Ammon's horn (tissue), 1 donor: Measurements from ENCODE around the gene GPR156.
"Not testable (repeated sequence)": the region's sequence is repeated elsewhere in the genome, so short reads cannot be mapped to it uniquely, and the experiment has no call there.

Experiments
- DNase-seq: peaks from one replicate; pipeline ENCODE4 v3.0.0-alpha.2; 2016; ENCODE audit warnings: low spot score

The GPR156 gene

GRCh38 chr3:120160050-120160449 is 125.0 kb downstream of the GPR156 start:
- DNase-seq: no peak

DNA sequence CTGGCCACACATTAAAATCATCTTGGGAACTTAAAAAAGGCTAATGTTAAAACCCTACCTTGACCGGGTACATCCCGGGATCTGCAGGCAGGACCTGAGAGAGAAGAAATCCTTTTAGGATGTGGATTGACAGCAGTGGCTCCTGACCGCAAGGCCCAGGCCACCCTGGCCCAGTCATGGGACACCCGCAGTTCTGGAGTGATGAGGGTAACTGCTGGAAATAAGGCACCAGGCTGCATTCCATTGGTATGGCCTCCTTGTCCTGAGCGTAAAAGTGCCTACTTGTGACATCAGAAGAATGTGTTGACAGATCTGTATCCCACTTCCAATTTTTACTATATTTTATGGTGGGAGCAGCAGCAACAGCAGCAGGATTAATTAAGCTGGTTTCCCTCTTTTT is 127.3 kb downstream of the GPR156 start:
- DNase-seq: no peak

DNA sequence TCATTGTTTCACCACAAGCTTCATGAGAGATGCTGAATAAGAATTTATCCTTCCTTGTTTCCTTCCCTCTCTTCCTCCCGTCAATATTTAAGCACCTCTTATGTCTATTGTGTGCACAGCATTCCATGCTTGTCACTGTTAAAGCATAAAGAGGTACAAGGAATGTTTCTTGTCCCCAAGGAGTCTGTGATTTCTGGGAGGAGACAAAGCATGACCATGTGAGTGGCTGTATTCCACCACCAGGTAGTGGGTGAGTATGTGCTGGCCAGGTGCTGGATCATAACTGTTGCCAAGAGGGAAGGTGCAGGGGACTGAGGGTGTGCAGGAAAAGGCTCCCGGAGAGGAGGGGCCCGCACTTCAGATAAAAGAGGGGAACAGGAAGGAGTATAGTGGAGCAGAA is 127.9 kb downstream of the GPR156 start:
- no peak for DNase-seq

DNA sequence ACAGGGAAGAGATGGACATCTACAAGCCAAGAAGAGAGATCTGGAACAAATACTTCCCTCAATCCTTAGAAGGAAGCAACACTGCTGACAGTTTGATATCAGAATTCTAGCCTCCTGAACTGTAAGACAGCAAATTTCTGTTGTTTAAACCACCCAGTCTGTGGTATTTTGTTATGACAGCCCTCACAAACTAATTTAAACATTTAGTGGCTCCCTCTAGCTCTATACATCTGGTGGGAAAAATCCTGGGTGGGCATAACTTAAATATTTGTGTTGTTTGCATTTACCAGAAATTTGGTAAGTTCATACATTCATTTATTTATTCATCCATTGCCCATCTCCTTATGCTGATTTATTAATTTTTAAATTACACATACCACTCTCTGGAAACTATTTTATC is 128.3 kb downstream of the GPR156 start:
- no peak for DNase-seq

GRCh38 chr3:120155694-120156093 is 129.3 kb downstream of the GPR156 start:
- DNase-seq: not testable (repeated sequence)

- DNase-seq: no peak
These were observed 129.9 kb downstream of the GPR156 start for GRCh38 chr3:120155108-120155507.

GRCh38 chr3:120153294-120153693 is 131.7 kb downstream of the GPR156 start:
- DNase-seq: no peak

- no peak for DNase-seq
These were observed 133.2 kb downstream of the GPR156 start for GRCh38 chr3:120151791-120152190.

DNA sequence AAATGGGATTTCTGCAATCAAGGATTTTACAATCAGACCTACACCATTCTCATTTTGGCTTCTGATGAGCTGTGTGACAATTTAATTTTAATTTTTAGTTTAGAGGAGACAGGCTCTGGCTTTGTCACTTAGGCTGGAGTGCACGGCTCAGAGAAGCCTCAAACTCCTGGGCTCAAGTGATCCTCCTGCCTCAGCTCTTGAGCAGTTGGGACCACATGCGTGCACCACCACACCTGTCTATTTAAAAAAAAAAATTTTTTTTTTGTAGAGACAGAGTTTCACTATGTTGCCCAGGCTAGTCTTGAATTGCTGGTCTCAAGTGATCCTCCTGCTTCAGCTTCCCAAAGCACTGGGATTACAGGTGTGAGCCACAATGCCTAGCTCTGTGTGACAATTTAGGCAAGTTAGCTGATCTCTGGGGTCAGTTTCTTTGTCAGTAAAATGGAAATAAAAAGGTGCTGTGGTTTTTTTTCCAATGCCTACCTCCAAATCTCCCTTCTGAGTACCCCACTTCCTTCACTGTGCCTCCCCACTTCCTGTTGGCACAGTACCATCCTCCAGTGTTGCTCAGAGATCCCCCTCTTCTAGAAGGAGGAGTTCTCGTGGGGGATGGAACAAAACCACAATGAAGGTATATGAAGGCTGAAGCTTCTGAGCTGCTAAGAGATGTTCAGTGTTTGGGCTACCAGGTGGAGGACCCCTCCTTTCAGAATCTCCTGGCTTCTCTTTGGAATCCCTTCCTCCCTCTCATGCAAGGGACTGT is 136.7 kb downstream of the GPR156 start:
- no peak for DNase-seq

GRCh38 chr3:120147072-120147871 is 137.8 kb downstream of the GPR156 start:
- DNase-seq: no peak

- no peak for DNase-seq
These were observed 139.3 kb downstream of the GPR156 start for GRCh38 chr3:120145542-120146285.

DNA sequence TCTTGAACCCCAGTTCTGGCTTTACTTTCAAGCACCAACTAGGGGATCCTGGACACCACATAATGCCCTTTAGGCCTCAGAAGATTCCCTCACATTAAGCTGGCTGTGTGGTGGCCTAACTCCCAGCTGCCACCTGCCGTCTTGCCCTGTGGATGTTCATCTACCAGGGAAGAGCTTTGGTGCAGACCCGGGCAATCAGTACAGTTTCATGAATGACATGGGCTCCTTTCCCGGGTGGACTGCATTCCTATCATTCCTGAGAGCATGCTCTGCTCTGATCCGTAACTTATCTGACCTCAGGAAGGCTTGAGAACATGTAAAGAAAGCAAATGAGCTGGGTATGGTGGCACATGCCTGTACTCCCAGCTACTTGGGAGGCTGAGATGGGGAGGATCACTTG is 140.8 kb downstream of the GPR156 start:
- DNase-seq: no peak

GRCh38 chr3:120143676-120144075 is 141.3 kb downstream of the GPR156 start:
- no peak for DNase-seq

GRCh38 chr3:120142236-120142635 is 142.8 kb downstream of the GPR156 start:
- no peak for DNase-seq

DNA sequence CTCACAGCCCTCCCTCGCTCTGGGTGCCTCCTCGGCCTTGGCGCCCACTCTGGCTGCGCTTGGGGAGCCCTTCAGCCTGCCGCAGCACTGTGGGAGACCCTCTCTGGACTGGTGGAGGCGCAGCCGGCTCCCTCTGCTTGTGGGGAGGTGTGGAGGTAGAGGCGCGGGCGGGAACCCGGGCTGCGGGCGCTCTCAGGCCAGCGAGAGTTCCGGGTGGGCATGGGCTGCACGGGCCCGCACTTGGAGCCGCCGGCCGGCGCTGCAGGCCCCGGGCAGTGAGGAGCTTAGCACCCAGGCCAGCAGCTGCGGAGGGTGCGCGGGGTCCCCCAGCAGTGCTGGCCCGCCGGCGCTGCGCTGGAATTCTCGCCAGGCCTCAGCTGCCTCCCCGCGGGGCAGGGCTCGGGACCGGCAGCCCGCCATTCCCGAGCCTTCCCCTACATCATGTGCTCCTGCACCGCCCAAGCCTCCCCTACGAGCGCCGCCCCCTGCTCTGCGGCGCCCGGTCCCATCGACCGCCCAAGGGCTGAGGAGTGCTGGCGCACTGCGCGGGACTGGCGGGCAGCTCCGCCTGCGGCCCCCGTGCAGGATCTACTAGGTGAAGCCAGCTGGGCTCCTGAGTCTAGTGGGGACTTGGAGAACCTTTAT is 144.8 kb downstream of the GPR156 start:
- no peak for DNase-seq

DNA sequence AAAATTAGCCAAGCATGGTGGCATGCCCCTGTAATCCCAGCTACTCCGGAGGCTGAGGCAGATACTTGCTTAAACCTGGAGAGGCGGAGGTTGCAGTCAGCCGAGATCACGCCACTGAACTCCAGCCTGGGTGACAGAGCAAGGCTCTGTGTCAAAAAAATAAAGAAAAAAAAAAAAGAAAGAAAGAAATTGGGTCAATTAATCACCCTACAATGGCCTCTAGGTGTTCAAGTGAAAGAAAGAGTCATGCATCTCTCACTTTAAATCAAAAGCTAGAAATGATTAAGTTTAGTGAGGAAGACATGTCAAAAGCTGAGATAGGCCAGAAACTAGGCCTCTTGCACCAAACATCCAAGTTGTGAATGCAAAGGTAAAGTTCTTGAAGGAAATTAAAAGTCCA is 145.9 kb downstream of the GPR156 start:
- no peak for DNase-seq

DNA sequence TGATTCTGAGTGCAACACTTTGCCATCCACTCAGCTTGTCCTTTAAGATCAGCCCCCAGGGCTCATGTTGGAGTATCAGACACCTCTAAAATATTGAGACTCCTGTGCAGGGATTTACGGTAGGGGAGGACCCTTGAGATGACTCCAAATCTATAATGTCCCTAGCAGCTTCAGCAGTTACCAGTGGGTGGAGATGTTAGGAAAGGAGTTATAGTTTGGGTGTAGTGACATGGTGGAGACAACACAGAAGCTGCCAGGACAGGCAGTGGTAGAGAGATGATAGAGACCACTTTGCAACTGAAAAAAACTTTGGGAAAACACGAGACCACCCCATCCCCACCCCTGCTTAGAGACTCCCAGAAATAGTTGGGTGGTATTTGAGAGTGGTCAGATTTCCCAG is 147.5 kb downstream of the GPR156 start:
- no peak for DNase-seq

DNA sequence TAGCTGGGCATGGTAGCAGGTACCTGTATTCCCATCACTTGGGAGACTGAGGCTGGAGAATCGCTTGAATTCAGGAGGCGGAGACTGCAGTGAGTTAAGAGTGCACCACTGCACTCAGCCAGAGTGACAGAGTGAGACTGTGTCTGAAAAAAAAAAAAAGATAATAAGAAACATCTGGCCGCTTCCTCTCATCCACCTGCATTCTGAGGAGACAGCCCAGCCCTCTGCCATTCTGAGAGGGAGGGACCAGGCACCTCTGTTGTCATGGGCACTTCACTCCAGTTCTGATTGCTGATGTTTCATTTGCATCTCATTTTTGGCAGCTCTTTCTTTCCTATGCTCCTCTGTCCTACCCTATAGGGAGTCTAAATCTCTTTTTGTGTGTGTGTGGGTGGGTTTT is 154.4 kb downstream of the GPR156 start:
- no peak for DNase-seq

GRCh38 chr3:120129718-120130513 is 155.1 kb downstream of the GPR156 start:
- DNase-seq: no peak

DNA sequence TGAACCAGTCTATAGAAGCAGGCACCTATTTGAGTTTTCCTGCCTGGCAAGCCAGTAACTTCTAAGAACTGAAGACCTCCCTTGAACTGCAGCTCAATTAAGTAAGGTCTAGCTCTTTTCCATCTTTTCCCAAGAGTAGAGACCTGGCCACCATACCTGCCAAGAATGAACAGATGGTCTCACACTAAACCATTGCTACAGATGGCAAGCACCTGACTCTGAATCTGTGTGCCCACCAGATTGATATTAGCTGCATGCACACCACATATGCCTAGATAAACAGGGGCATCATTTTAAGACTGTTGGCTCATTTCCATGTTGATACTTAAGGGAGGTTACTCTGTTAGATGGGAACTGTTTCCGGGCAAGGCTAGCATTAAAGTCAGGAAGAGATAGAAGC is 156.0 kb downstream of the GPR156 start:
- DNase-seq: no peak

DNA sequence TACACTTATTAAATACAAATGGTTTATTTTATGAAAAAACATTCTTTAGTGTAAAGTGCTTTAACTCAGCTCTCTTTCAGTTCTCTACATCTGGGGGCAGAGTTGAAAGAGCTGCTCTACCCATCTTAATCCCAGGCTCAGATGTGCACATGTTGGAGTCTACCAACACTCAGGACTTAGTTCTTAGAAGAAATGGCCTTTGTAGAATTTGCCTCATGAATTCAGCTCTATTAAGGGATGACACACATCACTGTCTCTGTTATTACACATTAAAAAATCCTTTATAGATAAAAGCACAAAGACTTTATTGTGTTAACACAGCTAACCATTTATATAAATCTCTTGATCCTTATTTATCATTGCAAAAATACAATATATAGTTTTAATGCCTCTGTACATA is 159.0 kb downstream of the GPR156 start:
- no peak for DNase-seq
